NT2/D1 (cell line): ENCODE results near the gene ST6GALNAC3.

ENCODE experiments used
- SUZ12 ChIP-seq: IDR thresholded peaks from 2 replicates; pipeline ENCODE4 v1.6.1; 2011; ENCODE audit not compliant: insufficient read length, insufficient read depth; ENCODE audit errors: extremely low read depth
- YY1 ChIP-seq: IDR thresholded peaks from 2 replicates; pipeline ENCODE4 v1.6.1; 2011; ENCODE audit not compliant: insufficient read length, insufficient read depth
- ZNF274 ChIP-seq: IDR thresholded peaks from 2 replicates; pipeline ENCODE4 v1.6.1; 2011; ENCODE audit warnings: mild to moderate bottlenecking, low read depth, low read length

DNA sequence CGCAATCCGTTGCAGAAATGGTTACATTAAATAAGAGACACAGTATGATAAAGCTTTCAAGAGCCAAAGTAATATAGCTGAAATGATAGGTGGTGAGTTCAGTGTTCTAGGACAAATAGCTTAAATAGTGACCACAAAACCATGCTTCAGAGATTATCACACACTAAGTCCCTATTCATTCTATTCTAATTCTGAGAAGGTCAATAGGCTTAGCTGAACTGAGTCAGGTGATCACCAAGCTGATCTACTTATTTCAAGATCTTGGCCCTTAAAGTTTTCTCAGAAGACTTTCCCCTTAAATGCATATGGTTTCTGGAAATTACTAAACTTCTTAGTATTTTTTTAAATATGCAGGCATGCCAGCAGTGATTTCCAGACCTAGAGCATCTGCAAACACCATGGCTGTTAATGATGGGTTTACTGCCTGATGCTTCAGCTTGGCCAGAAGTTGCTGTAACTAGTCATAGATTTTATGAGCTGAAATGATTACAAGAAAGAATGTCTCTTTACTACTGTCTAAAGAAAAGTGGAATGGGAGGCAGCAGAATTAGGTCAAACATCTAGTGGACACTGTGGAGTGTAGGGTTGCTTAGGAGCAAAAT lies 242.9 kb downstream of the ST6GALNAC3 start:
- TF ChIP-seq SUZ12, result no peak
- TF ChIP-seq YY1, result no peak
- TF ChIP-seq ZNF274, result no peak
